ENCODE measurements around the gene ACER3. TPM values are rescaled to one million over a fixed set of nuclear protein-coding genes. Genes with fewer than 3 reads are reported as not detected.

The ACER3 gene
- total RNA-seq, 1 experiment from 2014 or later, result 13.7 TPM

DNA sequence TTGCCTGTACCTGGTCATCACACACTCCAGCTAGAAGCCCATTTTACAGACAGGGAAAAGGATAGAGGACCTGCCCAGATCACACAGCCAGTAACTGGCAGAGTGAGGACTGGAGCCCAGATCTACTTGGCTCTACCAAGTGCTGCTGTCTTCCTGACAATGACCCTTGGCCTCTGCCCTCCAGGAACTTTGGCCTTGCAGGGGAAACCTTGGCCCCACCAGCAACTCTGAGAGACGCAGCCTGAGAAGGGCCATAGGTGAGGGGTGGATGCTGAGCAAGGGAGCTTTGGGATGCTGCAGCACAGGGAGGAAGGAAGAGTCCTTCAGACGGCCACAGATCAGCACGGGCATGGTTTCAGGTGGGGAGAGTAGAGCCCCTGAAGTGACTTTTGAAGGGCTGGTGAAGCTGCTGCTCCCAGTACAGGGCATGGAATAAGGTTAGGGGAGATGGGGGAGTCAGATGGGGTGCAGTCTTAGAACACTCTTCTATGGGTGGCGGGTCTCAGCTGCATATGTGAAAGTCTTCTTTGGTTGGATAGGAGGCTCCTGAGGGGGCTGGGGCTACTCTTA lies 204.0 kb downstream of the ACER3 start:
- ChIA-PET CTCF (interaction anchor here (0.7 to 6.3 kb wide), 4 partner anchors 17 to 62 kb away, joined by 3 to 126 read pairs (median 10); no protein-coding TSS in a partner anchor), POLR2A (no interaction called here)
- H3K4me1 Mint-ChIP-seq, result peaks cover 25% of the 10 kb centered on the region

GRCh38 chr11:77065878-77066228 lies 205.1 kb downstream of the ACER3 start:
- Mint-ChIP-seq H3K4me3 (peak overlapping the region; percentile 90), H3K27me3 (ENCODE audit: low read depth) (peaks cover 21% of the 10 kb centered on the region), H3K9me3 (peaks cover 8% of the 10 kb centered on the region), H3K4me1 (peaks cover 23% of the 10 kb centered on the region), H3K27ac (peak overlapping the region; percentile 83), H3K36me3 (no peaks in the 10 kb centered on the region)
- ATAC-seq, result peak; percentile 1
- DNase-seq (ENCODE audit: low spot score), result peak; percentile 34
- CTCF ChIA-PET, result interaction anchor here (1.4 to 6.3 kb wide), 4 partner anchors 17 to 47 kb away, joined by 3 to 126 read pairs (median 13); no protein-coding TSS in a partner anchor
- TF ChIP-seq NFE2L1 (CRISPR knock-in tag; IDR thresholded peaks at IDR 0.05) (no peak), GABPB1 (CRISPR knock-in tag; IDR thresholded peaks at IDR 0.05) (peak; percentile 36; the same call in 1 of the 2 replicates), FOXK1 (CRISPR knock-in tag; IDR thresholded peaks at IDR 0.05) (no peak)
- POLR2A ChIA-PET, result no interaction called here

More for the DNA sequence above, 204.0 kb downstream of the ACER3 start:
- Mint-ChIP-seq H3K27ac (no peak overlapping the region), H3K4me3 (peak overlapping the region; percentile 90), H3K27me3 (ENCODE audit: low read depth) (peaks cover 21% of the 10 kb centered on the region), H3K36me3 (no peaks in the 10 kb centered on the region), H3K9me3 (peaks cover 11% of the 10 kb centered on the region)
- no peak for ATAC-seq
- DNase-seq (ENCODE audit: low spot score), result no peak
- TF ChIP-seq, protein P1, sequence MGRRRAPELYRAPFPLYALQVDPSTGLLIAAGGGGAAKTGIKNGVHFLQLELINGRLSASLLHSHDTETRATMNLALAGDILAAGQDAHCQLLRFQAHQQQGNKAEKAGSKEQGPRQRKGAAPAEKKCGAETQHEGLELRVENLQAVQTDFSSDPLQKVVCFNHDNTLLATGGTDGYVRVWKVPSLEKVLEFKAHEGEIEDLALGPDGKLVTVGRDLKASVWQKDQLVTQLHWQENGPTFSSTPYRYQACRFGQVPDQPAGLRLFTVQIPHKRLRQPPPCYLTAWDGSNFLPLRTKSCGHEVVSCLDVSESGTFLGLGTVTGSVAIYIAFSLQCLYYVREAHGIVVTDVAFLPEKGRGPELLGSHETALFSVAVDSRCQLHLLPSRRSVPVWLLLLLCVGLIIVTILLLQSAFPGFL (CRISPR knock-in tag; IDR thresholded peaks at IDR 0.05; ENCODE audit: borderline replicate concordance), result no peak
- TF ChIP-seq CREB1 (CRISPR knock-in tag; IDR thresholded peaks at IDR 0.05) (no peak), RELA (CRISPR knock-in tag; IDR thresholded peaks at IDR 0.05; ENCODE audit: borderline replicate concordance) (no peak), ETV6 (CRISPR knock-in tag; IDR thresholded peaks at IDR 0.05) (no peak), ZNF317 (CRISPR knock-in tag; IDR thresholded peaks at IDR 0.05; ENCODE audit: borderline replicate concordance, low read depth) (no peak), IRF2 (CRISPR knock-in tag; IDR thresholded peaks at IDR 0.05; ENCODE audit: borderline replicate concordance, low read depth) (no peak)
- TF ChIP-seq, protein P2, sequence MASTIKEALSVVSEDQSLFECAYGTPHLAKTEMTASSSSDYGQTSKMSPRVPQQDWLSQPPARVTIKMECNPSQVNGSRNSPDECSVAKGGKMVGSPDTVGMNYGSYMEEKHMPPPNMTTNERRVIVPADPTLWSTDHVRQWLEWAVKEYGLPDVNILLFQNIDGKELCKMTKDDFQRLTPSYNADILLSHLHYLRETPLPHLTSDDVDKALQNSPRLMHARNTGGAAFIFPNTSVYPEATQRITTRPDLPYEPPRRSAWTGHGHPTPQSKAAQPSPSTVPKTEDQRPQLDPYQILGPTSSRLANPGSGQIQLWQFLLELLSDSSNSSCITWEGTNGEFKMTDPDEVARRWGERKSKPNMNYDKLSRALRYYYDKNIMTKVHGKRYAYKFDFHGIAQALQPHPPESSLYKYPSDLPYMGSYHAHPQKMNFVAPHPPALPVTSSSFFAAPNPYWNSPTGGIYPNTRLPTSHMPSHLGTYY (CRISPR knock-in tag; IDR thresholded peaks at IDR 0.05), result no peak
- TF ChIP-seq, protein P3, sequence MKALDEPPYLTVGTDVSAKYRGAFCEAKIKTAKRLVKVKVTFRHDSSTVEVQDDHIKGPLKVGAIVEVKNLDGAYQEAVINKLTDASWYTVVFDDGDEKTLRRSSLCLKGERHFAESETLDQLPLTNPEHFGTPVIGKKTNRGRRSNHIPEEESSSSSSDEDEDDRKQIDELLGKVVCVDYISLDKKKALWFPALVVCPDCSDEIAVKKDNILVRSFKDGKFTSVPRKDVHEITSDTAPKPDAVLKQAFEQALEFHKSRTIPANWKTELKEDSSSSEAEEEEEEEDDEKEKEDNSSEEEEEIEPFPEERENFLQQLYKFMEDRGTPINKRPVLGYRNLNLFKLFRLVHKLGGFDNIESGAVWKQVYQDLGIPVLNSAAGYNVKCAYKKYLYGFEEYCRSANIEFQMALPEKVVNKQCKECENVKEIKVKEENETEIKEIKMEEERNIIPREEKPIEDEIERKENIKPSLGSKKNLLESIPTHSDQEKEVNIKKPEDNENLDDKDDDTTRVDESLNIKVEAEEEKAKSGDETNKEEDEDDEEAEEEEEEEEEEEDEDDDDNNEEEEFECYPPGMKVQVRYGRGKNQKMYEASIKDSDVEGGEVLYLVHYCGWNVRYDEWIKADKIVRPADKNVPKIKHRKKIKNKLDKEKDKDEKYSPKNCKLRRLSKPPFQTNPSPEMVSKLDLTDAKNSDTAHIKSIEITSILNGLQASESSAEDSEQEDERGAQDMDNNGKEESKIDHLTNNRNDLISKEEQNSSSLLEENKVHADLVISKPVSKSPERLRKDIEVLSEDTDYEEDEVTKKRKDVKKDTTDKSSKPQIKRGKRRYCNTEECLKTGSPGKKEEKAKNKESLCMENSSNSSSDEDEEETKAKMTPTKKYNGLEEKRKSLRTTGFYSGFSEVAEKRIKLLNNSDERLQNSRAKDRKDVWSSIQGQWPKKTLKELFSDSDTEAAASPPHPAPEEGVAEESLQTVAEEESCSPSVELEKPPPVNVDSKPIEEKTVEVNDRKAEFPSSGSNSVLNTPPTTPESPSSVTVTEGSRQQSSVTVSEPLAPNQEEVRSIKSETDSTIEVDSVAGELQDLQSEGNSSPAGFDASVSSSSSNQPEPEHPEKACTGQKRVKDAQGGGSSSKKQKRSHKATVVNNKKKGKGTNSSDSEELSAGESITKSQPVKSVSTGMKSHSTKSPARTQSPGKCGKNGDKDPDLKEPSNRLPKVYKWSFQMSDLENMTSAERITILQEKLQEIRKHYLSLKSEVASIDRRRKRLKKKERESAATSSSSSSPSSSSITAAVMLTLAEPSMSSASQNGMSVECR (CRISPR knock-in tag; IDR thresholded peaks at IDR 0.05; ENCODE audit: borderline replicate concordance), result no peak

DNA sequence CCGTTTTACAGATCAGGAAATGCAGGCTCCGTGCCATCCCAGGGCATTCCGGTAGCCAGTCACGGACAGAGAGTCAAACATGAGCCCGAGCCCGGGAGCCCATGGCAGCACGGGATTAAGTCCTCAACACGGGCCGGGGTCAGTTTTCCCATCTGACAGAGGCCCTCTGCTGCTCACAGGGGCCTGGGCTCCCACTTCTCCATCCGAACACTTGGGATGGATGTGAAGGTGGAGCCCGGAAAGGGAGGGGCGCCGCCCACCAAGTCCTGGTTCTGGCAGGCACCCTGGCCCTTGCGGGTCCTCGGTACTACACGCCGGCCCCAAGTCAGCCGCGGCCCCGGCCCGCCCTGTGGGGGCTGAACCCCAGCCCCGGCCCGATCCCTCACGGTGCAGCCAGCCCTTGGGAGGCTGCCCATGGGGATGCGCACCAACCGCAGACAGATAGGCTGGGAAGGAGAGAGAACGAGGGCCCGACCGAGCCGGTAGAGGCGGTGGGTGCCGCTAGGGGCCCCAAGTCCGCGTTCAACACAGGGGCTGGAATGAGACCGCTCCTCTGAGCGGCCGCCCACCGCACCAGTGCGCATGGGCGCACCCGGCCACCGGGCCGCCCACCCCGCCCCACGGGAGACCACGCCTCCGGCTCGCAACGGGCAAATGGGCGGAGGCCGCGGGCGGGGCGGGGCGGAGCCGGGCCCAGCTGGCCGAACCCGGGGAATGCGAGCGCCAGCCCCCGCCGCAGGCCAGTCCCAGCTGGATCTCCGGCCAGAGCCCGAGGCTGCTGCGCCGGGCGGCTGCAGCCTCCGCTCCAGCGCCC lies 205.7 kb downstream of the ACER3 start, which contains the start of gene CAPN5:
TSS of gene CAPN5 (plus strand) at position 743 of the 814 bp plus-strand sequence. CDS start 17,916 bp downstream, outside the sequence.
- H3K27ac Mint-ChIP-seq, result peak within 1 kb of the TSS; percentile 83
- CTCF ChIA-PET, result interaction anchor here (0.9 to 6.3 kb wide), 13 partner anchors 9 to 332 kb away, joined by 3 to 126 read pairs (median 3); no protein-coding TSS in a partner anchor
- H3K27me3 Mint-ChIP-seq (ENCODE audit: low read depth), result peaks cover 21% of the 10 kb centered on the region
- POLR2A ChIA-PET, result interaction anchor here (0.6 kb wide), 1 partner anchor 25 kb away, joined by 5 read pairs; no protein-coding TSS in a partner anchor
- ATAC-seq, result peak; percentile 89
- peaks cover 3% of the 10 kb centered on the region; the same call in 1 of the 2 replicates for H3K9me3 Mint-ChIP-seq
- H3K36me3 Mint-ChIP-seq, result no peaks in the 10 kb centered on the region
- peak; percentile 95 for DNase-seq (ENCODE audit: low spot score)
- H3K4me3 Mint-ChIP-seq, result peak within 1 kb of the TSS; percentile 90
- peaks cover 23% of the 10 kb centered on the region for H3K4me1 Mint-ChIP-seq
- TF ChIP-seq, protein P4, sequence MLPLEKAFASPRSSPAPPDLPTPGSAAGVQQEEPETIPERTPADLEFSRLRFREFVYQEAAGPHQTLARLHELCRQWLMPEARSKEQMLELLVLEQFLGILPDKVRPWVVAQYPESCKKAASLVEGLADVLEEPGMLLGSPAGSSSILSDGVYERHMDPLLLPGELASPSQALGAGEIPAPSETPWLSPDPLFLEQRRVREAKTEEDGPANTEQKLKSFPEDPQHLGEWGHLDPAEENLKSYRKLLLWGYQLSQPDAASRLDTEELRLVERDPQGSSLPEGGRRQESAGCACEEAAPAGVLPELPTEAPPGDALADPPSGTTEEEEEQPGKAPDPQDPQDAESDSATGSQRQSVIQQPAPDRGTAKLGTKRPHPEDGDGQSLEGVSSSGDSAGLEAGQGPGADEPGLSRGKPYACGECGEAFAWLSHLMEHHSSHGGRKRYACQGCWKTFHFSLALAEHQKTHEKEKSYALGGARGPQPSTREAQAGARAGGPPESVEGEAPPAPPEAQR (CRISPR knock-in tag; IDR thresholded peaks at IDR 0.05), result no peak
- TF ChIP-seq ZBTB21 (CRISPR knock-in tag; IDR thresholded peaks at IDR 0.05; ENCODE audit: borderline replicate concordance) (peak; percentile 28; the same call in 1 of the 2 replicates), IRF1 (CRISPR knock-in tag; IDR thresholded peaks at IDR 0.05) (0 out of 2 replicates have a peak, but pooled peaks have one; percentile 27), NFATC4 (CRISPR knock-in tag; IDR thresholded peaks at IDR 0.05) (no peak), USF2 (CRISPR knock-in tag; IDR thresholded peaks at IDR 0.05) (peak; percentile 10; the same call in 1 of the 2 replicates), FOXP4 (CRISPR knock-in tag; IDR thresholded peaks at IDR 0.05) (0 out of 2 replicates have a peak, but pooled peaks have one; percentile 28)

Data from WTC11 (cell line).